ENCODE measurements around the gene LTB.

LTB gene

DNA sequence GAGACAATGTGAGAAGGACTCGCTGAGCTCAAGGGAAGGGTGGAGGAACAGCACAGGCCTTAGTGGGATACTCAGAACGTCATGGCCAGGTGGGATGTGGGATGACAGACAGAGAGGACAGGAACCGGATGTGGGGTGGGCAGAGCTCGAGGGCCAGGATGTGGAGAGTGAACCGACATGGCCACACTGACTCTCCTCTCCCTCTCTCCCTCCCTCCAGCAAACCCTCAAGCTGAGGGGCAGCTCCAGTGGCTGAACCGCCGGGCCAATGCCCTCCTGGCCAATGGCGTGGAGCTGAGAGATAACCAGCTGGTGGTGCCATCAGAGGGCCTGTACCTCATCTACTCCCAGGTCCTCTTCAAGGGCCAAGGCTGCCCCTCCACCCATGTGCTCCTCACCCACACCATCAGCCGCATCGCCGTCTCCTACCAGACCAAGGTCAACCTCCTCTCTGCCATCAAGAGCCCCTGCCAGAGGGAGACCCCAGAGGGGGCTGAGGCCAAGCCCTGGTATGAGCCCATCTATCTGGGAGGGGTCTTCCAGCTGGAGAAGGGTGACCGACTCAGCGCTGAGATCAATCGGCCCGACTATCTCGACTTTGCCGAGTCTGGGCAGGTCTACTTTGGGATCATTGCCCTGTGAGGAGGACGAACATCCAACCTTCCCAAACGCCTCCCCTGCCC, 5.2 kb downstream of the LTB start:
- DNase-seq (ENCODE audit: low read depth in 2 of 2): peak in 1 of 2 donors; percentile 50

DNA sequence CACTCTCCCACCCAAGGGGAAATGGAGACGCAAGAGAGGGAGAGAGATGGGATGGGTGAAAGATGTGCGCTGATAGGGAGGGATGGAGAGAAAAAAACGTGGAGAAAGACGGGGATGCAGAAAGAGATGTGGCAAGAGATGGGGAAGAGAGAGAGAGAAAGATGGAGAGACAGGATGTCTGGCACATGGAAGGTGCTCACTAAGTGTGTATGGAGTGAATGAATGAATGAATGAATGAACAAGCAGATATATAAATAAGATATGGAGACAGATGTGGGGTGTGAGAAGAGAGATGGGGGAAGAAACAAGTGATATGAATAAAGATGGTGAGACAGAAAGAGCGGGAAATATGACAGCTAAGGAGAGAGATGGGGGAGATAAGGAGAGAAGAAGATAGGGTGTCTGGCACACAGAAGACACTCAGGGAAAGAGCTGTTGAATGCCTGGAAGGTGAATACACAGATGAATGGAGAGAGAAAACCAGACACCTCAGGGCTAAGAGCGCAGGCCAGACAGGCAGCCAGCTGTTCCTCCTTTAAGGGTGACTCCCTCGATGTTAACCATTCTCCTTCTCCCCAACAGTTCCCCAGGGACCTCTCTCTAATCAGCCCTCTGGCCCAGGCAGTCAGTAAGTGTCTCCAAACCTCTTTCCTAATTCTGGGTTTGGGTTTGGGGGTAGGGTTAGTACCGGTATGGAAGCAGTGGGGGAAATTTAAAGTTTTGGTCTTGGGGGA, 6.1 kb downstream of the LTB start:
- DNase-seq (ENCODE audit: low read depth in 2 of 2): no peak

DNA sequence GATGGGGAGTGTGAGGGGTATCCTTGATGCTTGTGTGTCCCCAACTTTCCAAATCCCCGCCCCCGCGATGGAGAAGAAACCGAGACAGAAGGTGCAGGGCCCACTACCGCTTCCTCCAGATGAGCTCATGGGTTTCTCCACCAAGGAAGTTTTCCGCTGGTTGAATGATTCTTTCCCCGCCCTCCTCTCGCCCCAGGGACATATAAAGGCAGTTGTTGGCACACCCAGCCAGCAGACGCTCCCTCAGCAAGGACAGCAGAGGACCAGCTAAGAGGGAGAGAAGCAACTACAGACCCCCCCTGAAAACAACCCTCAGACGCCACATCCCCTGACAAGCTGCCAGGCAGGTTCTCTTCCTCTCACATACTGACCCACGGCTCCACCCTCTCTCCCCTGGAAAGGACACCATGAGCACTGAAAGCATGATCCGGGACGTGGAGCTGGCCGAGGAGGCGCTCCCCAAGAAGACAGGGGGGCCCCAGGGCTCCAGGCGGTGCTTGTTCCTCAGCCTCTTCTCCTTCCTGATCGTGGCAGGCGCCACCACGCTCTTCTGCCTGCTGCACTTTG, 6.8 kb downstream of the LTB start, which contains the start of gene TNF:
TSS of gene TNF (plus strand) at position 231 of the 567 bp plus-strand sequence. CDS start at position 408, 177 bp downstream.
- peak; percentile 75 to 89 for DNase-seq (ENCODE audit: low read depth in 2 of 2)

- DNase-seq (ENCODE audit: low read depth in 2 of 2): peak in 1 of 2 donors; percentile 61
Measured at GRCh38 chr6:31574106-31575061, 7.8 kb downstream of the LTB start.

DNA sequence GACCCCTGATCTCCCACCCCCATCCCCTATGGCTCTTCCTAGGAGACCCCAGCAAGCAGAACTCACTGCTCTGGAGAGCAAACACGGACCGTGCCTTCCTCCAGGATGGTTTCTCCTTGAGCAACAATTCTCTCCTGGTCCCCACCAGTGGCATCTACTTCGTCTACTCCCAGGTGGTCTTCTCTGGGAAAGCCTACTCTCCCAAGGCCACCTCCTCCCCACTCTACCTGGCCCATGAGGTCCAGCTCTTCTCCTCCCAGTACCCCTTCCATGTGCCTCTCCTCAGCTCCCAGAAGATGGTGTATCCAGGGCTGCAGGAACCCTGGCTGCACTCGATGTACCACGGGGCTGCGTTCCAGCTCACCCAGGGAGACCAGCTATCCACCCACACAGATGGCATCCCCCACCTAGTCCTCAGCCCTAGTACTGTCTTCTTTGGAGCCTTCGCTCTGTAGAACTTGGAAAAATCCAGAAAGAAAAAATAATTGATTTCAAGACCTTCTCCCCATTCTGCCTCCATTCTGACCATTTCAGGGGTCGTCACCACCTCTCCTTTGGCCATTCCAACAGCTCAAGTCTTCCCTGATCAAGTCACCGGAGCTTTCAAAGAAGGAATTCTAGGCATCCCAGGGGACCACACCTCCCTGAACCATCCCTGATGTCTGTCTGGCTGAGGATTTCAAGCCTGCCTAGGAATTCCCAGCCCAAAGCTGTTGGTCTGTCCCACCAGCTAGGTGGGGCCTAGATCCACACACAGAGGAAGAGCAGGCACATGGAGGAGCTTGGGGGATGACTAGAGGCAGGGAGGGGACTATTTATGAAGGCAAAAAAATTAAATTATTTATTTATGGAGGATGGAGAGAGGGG, 8.8 kb downstream of the LTB start:
- no peak for DNase-seq (ENCODE audit: low read depth in 2 of 2)

DNA sequence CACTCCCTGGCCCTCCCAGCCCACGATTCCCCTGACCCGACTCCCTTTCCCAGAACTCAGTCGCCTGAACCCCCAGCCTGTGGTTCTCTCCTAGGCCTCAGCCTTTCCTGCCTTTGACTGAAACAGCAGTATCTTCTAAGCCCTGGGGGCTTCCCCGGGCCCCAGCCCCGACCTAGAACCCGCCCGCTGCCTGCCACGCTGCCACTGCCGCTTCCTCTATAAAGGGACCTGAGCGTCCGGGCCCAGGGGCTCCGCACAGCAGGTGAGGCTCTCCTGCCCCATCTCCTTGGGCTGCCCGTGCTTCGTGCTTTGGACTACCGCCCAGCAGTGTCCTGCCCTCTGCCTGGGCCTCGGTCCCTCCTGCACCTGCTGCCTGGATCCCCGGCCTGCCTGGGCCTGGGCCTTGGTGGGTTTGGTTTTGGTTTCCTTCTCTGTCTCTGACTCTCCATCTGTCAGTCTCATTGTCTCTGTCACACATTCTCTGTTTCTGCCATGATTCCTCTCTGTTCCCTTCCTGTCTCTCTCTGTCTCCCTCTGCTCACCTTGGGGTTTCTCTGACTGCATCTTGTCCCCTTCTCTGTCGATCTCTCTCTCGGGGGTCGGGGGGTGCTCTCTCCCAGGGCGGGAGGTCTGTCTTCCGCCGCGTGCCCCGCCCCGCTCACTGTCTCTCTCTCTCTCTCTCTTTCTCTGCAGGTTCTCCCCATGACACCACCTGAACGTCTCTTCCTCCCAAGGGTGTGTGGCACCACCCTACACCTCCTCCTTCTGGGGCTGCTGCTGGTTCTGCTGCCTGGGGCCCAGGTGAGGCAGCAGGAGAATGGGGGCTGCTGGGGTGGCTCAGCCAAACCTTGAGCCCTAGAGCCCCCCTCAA, 9.9 kb downstream of the LTB start, which contains the start of gene LTA:
TSS of gene LTA (plus strand) at position 249 of the 871 bp plus-strand sequence. CDS start at position 703, 454 bp downstream.
- peak; percentile 68 to 75 for DNase-seq (ENCODE audit: low read depth in 2 of 2)

DNA sequence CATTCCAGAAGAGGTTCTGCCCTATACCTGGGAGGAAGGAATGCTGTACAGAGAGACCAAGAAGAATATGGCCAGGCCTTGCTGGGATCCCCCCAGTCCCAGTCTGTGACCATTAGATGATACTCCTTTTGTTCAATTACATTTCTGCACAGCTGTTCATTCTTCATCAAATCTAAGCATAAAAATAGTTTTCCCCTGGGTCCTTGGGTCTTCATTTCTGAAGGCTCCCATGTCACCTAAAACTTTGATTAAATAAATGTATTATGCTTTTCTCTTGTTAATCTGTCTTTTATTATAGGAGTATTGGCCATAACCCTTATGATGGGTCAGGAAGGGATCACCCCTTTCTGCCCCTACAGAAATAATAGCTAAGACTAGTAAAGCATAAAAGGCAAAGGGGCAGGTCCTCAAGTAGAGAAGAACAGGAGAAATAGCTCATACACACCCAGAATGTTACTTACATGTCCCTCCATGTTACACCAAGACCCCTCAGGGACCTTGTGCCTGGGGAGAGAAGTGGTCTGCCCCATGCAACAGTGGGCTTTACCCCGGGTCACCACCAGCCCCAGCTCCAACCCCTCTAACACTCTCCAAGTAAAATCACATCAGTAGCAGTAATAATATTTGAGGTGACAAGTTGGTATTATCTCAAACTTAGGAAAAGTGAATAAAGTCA, 12.2 kb downstream of the LTB start:
- no peak for DNase-seq (ENCODE audit: low read depth in 2 of 2)

GRCh38 chr6:31568537-31568961, 13.7 kb downstream of the LTB start:
- no peak for DNase-seq (ENCODE audit: low read depth in 2 of 2)

DNA sequence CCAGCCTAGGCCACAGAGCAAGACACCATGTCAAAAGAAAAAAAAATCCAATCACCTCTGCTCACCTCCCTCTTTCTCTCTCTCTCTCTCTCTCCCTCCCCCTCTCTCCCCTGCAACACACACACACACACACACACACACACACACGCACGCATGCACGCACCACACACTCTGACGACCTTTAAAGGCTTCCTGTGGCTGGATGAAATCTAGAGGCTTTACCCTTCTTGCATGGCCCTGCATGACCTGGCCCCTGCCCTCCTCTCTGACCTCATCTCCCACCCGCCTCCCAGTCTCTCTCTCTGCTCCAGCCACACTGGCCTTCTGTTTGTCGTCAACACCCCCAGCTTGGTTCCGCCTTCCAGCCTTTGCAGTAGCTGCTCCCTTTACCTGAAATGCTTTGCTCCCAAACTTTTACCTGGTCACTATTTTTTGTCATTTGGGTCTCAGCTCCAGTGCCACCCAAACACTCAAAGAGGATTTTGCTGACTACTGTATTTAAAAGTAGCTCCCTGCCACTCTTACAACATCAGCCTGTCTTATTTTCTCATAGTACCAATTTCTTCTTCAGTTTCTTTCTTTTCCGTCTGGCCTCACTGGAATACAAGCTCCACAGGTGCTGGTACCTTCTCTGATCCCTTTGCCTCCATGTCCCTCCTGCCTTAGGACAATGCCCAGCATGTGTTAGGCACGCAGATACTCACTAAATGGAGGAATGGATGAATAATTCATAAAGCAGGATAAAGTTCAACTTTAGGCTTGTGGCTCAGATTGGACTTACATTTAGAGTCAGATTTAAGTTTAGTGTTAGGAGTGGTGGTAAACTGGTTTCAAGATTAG, 14.5 kb downstream of the LTB start:
- no peak for DNase-seq (ENCODE audit: low read depth in 2 of 2)

GRCh38 chr6:31560697-31561058, 21.5 kb downstream of the LTB start:
- DNase-seq (ENCODE audit: low read depth in 2 of 2): no peak

DNA sequence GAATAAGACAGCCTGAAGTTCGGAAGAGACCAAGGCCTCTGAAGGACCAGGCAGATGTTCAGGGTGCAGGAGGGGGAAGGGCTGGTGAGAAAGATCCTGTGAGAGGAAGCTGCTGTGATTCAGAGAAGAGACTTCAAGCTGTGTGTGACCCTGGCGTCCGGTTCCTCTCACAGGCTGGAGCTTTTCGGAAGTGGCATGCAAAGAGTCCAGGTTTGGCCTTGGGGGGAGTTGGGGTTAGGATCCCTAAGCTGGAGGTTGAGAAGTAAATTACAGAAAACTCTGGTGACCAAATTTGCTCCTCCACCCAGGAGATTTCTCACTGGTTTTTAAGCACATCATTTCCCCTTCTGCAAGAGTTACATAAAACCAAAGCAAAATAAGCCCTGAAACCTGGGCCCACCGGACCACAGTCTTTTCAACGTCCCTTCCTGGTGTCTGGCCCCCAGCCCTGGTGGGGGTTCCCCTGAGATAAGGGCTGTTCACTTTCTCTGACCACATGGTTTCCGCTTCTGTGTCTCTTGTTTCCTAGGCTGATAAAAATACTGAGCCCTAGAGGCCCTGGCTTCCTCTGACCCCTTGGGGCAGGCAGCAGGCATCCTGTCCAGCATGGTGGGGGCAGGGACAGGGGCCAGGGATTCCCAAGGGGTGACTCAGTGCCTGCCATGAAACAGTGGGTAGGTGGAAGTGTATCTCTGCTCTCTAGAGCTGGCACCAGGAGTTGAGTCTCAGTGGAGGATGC, 22.1 kb downstream of the LTB start:
- peak in 1 of 2 donors; percentile 34 for DNase-seq (ENCODE audit: low read depth in 2 of 2)

DNA sequence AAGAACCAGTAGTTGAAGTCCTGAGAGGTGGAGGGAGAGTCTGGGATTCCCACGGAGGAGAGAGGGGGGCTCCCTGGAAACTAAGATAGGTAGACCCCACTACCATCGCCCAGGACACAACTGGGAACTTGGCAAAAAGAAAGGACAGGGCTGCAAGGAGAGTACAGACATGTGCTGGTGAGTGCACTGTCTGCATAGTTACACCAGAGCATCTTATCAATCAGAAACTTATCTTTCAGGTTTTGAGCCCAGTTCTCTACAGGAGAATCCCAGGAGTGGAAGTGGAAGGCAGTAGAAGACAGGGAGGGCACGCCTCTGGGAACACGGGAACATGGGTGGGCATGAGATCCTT, 22.6 kb downstream of the LTB start:
- DNase-seq (ENCODE audit: low read depth in 2 of 2): no peak

DNA sequence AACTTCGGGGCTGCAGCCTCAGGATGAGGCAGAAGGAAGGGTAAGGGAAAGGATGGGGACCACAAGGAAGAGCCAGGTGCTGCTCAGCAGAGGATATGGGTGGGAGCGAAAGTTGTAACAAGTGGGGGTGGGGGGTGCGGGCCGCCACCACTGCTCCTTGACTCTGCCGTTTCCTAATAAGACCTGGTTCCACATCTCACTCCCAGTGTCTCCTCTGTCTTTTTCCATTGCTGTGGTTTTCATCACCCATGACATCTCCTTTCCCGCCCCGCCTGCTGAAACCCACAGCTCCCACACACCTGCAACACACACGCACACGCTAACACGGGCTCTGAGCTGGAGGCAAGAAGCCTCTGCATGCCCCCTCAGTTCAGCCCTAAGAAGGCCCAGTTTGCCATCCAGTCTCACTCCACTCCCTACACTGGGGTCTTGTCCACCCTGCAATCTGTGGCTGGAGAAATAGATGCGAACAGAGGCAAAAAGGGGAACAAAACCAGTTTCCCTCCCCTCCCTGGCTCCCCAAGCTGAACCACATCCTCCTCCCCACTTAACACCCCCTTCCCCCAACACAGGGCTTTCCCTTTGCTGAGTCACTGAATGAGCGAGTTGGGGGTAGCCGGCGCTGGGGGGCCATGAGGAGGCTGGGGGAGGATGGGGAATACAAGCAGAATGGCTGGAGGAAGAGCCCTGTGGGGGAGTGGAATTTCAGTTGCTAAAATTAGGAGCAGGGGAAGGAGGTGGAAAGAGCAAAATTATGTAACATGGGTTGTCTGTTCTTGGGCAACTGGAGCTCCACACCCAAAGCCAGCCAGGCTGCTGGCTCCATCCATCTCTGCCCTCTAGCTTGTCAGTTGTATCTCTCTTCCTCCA, 23.4 kb downstream of the LTB start:
- peak; percentile 62 to 64 for DNase-seq (ENCODE audit: low read depth in 2 of 2)

DNA sequence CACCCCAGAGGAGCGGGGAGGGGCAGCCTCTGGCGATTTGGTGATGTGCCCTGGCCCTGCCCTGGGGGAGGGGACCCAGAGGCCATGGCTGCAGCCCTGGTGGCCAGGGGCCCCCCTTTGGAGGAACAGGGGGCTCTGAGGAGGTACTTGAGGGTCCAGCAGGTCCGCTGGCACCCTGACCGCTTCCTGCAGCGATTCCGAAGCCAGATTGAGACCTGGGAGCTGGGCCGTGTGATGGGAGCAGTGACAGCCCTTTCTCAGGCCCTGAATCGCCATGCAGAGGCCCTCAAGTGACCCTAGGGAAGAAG, 24.0 kb downstream of the LTB start:
- DNase-seq (ENCODE audit: low read depth in 2 of 2): no peak

DNA sequence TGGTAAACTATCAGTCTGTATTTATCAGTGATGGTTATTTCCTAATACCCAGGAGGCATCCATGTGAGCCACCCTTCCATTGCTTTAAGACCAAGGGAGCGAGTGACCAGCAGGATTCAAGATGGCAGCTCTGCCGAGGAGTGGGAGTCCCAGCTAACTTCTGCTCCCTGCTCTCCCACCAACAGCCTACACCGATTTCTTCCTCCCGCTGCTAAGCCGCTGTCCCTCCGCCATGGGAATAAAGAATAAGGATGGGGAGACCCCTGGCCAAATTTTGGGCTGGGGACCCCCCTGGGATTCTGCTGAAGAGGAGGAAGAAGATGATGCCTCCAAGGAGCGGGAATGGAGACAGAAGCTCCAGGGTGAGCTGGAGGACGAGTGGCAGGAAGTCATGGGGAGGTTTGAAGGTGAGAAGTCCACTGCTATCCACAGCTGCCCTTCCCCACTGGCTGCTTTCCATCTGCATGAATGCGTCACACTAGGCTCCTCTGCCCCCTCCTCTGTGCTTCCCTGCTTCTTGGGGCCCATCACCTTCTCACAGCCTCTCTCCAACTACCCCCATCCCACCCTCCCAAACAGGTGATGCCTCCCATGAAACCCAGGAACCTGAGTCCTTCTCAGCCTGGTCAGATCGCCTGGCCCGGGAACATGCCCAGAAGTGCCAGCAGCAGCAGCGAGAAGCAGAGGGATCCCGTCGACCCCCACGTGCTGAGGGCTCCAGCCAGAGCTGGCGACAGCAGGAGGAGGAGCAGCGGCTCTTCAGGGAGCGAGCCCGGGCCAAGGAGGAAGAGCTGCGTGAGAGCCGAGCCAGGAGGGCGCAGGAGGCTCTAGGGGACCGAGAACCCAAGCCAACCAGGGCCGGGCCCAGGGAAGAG, 24.5 kb downstream of the LTB start:
- no peak for DNase-seq (ENCODE audit: low read depth in 2 of 2)

- DNase-seq (ENCODE audit: low read depth in 2 of 2): no peak
Measured at GRCh38 chr6:31556307-31556706, 25.9 kb downstream of the LTB start.

Data from stimulated activated CD4-positive, alpha-beta T cell treated with anti-CD3 and anti-CD28 coated beads, Interleukin-1b, Interleukin-23, amount 100 ng/mL, for 4 hours (primary cell).